ENCODE results near the gene LDB1.

GRCh38 chr10:102146971-102147428 lies 26.8 kb upstream of the LDB1 start:
- TF ChIP-seq CTCF (IDR thresholded peaks at IDR 0.05) (no peak), POLR2A (IDR thresholded peaks at IDR 0.05) (no peak)
